Right lobe of liver (tissue), 6 donors: ENCODE results near the gene SRPK3. TPM values are rescaled to one million over a fixed set of nuclear protein-coding genes. Genes with fewer than 3 reads are reported as not detected.

Source experiments
- ATAC-seq, 4 donors: fragments of 200-7000 bp; cut with Tn5 transposase; one replicate each; pipeline ENCODE4 v1.9.1; 2020; ENCODE audit warnings: mild to moderate bottlenecking in 4 of 4, moderate library complexity in 4 of 4
- DNase-seq, 3 donors: peaks; one replicate each; pipeline ENCODE4 v3.0.0-alpha.2; 2020
- H3K27ac ChIP-seq, 3 donors: fragments of 200-600 bp; one replicate each; pipeline ENCODE4 v1.8.0; 2022
- H3K27me3 ChIP-seq, 2 donors: fragments of 200-600 bp; one replicate each; pipeline ENCODE4 v1.8.0; 2022
- H3K36me3 ChIP-seq, 4 donors: fragments of 200-600 bp; sonication (generic) in 1 of 4; one replicate each; pipeline versions ENCODE4 v1.5.1 to v1.8.0; 2017 to 2022; ENCODE audit warnings: control low read depth in 1 of 4
- H3K4me1 ChIP-seq, 4 donors: fragments of 200-600 bp; sonication (generic) in 1 of 4; one replicate each; pipeline versions ENCODE4 v1.5.1 to v1.8.0; 2017 to 2022; ENCODE audit warnings: control low read depth in 1 of 4
- H3K4me3 ChIP-seq, 3 donors: fragments of 200-600 bp; one replicate each; pipeline ENCODE4 v1.8.0; 2022
- H3K9me3 ChIP-seq, 4 donors: fragments of 200-600 bp; sonication (generic) in 1 of 4; one replicate each; pipeline versions ENCODE4 v1.5.1 to v1.8.0; 2017 to 2022; ENCODE audit warnings: control low read depth in 1 of 4
- POLR2A ChIP-seq: fragments of 450-650 bp; IDR thresholded peaks from one replicate; pipeline ENCODE4 v1.6.1; 2017; ENCODE audit warnings: antibody characterized with exemption, mild to moderate bottlenecking
- WGBS: methylation state at CpG from one replicate; pipeline ENCODE4 v1.1.6; 2018; ENCODE audit warnings: low coverage, low lambda C conversion rate; ENCODE audit not compliant: insufficient coverage; ENCODE audit errors: missing lambda C conversion rate; 5-methylcytosine and 5-hydroxymethylcytosine counted together
- intact Hi-C, 2 donors: fragments of 100-400 bp; cut with DNase I; formaldehyde crosslinking; loops; one replicate each; pipeline versions ENCODE4 v1.11.2 to v1.14.1; 2022
- total RNA-seq, 6 experiments: library from RNA; depleted of rRNA in 2 of 6; stranded (reverse); fragments of >200 nt in 2 of 6; fragmentation: NEBNext Ultra II Directional in 3 of 6; extraction: Animal tissue kit (Norgen Biotek cat#: 25700) in 3 of 6; gene quantifications; one replicate each; pipeline versions ENCODE4 v1.1.0 to v1.2.4, GENCODE V29; 2016 to 2023
- TF ChIP-seq, protein P1 (sequence below), 4 donors: fragments of 200-600 bp in 3 of 4; fragments of 450-650 bp in 1 of 4; IDR thresholded peaks; one replicate each; pipeline versions ENCODE4 v1.5.1 to v1.8.0; 2016 to 2022; ENCODE audit warnings: antibody characterized with exemption in 4 of 4, mild to moderate bottlenecking in 2 of 4
- donor health status: DM: no; HTN: yes; CAD: no.
- donor health status: DM: no; HTN: no; CAD: no.
- donor health status: DM: no; HTN: no; CAD: no.
- donor health status: DM: no; HTN: yes; CAD: no.
- donor health status: DM: no; HTN: yes; CAD: no.

SRPK3 gene
- total RNA-seq, 6 experiments from 2014 or later, result not detected

DNA sequence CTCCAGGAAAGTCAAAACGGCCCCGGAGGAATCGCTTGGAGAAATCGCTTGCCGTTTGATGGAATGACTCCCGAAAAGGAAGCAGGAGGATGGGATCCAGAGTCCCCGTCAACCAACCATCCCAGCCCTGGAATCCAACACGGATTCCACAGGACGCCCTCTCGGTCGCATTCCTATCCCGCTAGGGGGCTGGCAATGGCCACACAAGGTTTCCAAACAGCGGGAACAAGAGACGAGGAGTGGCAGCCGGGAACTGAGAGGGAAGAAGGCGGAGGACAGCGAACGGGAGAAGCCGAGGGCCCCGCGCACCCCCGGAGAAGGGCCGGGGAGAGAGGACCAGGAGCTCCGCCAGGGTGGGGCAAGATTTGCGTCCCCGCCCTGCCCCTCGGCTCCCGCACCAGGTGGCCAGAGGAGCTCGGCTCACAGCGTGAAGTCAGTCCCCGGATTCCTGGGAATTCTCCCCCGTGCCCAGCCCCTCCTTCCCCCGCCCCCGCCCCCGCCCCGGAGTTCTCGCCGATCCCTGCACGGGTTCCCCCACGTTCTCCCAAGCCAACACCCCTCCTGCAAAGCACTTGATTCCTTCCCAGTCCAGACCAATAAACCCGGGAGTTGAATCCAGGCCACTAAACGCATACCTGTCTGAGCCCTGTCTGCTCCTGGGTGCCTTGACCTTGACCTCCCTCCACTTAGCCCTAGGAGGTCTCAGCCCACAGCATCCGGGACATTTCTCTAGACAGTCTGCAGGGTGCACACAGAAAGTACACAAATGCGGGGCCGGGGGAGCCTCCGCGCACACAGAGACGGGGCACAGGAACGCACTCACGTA is 48.1 kb downstream of the SRPK3 start:
- Histone ChIP-seq H3K27ac (no peak overlapping the region), H3K4me3 (peak overlapping the region in 1 of 3 donors; percentile 31), H3K4me1 (no peaks in the 10 kb centered on the region), H3K9me3 (no peaks in the 10 kb centered on the region), H3K27me3 (peaks cover 0 to 27% of the 10 kb centered on the region in 2 donors), H3K36me3 (no peaks in the 10 kb centered on the region)
- 15% methylated on average over 19 of the region's 50 CpGs for WGBS
- intact Hi-C loops, result no loop called here
- TF ChIP-seq, protein P1, sequence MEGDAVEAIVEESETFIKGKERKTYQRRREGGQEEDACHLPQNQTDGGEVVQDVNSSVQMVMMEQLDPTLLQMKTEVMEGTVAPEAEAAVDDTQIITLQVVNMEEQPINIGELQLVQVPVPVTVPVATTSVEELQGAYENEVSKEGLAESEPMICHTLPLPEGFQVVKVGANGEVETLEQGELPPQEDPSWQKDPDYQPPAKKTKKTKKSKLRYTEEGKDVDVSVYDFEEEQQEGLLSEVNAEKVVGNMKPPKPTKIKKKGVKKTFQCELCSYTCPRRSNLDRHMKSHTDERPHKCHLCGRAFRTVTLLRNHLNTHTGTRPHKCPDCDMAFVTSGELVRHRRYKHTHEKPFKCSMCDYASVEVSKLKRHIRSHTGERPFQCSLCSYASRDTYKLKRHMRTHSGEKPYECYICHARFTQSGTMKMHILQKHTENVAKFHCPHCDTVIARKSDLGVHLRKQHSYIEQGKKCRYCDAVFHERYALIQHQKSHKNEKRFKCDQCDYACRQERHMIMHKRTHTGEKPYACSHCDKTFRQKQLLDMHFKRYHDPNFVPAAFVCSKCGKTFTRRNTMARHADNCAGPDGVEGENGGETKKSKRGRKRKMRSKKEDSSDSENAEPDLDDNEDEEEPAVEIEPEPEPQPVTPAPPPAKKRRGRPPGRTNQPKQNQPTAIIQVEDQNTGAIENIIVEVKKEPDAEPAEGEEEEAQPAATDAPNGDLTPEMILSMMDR (IDR thresholded peaks at IDR 0.05), result no peak
- DNase-seq (no peak), ATAC-seq (no peak)

DNA sequence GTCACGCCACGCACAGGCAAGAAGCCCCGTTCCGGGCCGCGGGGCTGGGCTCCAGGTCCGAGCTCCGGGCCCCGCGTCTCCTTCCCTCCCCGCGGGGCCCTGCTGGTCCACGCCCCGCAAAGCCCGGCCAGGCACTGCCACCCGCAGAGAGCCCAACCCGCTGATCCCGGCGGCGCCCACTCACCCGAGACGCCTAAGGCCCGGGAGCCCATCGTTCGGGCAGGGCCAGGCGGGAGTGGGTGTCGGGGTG is 48.6 kb downstream of the SRPK3 start:
- H3K27me3 ChIP-seq, result peaks cover 0 to 27% of the 10 kb centered on the region in 2 donors
- DNase-seq (no peak), ATAC-seq (no peak)
- H3K9me3 ChIP-seq, result no peaks in the 10 kb centered on the region
- peak overlapping the region in 1 of 3 donors; percentile 31 for H3K4me3 ChIP-seq
- H3K36me3 ChIP-seq, result no peaks in the 10 kb centered on the region
- intact Hi-C loops, result no loop called here
- no peak for TF ChIP-seq POLR2A
- TF ChIP-seq, protein P1 (IDR thresholded peaks at IDR 0.05), result no peak
- no peak overlapping the region for H3K27ac ChIP-seq
- WGBS, result 40% methylated on average over 2 of the region's 27 CpGs
- no peaks in the 10 kb centered on the region for H3K4me1 ChIP-seq

DNA sequence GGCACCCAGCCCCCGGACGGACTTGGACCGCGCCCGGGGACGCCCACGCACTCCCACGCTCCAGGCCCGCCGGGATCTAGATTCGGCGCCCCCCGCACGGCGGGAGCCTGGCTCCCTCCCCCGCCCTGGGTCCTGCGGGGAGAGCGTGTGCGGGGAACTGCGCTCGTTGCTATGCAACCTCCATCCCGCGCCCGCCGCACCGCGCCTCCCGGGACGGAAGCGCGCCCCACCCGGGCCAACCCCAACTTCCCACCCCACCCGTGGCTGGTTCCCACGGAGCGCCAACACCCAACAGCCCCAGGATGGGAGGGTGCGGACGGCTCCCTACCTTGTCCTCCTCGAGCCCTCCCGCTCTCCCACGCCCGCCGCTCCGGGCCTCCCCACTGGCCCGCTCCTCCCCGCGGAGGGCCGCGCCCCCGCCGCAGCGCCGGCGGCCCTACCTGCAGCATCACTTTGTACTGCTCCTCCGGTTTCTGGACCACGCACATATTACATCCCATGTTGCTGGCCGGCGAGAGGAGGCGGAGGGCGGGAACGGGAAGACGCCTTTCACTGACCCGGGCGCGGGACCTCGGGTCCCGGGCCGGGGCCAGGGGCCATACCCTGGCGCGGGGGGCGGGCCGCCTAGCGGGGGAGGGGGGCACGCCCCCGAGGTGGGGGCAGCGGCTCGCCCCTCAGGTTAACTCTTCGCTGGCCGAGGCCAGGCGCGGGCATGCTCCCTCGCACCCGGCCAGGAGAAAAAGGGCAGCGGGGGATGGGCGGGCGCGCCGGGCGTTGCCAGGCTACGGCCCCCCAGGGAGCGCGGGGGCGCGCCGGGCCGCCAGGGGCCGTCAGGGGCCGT is 49.2 kb downstream of the SRPK3 start, which contains the start of gene PDZD4:
PDZD4 (minus strand) TSS at position 746 of the 841 bp plus-strand sequence; CDS start at position 500, 246 bp downstream.
- H3K27me3 ChIP-seq, result peaks cover 0 to 27% of the 10 kb centered on the region in 2 donors
- no peaks in the 10 kb centered on the region for H3K9me3 ChIP-seq
- H3K27ac ChIP-seq, result no peak within 1 kb of the TSS
- no peak for TF ChIP-seq POLR2A
- TF ChIP-seq, protein P1 (IDR thresholded peaks at IDR 0.05), result no peak
- ATAC-seq, result no peak
- no peaks in the 10 kb centered on the region for H3K36me3 ChIP-seq
- 17% methylated on average over 7 of the region's 97 CpGs for WGBS
- H3K4me1 ChIP-seq, result no peaks in the 10 kb centered on the region
- intact Hi-C loops, result no loop called here
- no peak for DNase-seq
- H3K4me3 ChIP-seq, result peak within 1 kb of the TSS; percentile 7 to 31 (median 21)

DNA sequence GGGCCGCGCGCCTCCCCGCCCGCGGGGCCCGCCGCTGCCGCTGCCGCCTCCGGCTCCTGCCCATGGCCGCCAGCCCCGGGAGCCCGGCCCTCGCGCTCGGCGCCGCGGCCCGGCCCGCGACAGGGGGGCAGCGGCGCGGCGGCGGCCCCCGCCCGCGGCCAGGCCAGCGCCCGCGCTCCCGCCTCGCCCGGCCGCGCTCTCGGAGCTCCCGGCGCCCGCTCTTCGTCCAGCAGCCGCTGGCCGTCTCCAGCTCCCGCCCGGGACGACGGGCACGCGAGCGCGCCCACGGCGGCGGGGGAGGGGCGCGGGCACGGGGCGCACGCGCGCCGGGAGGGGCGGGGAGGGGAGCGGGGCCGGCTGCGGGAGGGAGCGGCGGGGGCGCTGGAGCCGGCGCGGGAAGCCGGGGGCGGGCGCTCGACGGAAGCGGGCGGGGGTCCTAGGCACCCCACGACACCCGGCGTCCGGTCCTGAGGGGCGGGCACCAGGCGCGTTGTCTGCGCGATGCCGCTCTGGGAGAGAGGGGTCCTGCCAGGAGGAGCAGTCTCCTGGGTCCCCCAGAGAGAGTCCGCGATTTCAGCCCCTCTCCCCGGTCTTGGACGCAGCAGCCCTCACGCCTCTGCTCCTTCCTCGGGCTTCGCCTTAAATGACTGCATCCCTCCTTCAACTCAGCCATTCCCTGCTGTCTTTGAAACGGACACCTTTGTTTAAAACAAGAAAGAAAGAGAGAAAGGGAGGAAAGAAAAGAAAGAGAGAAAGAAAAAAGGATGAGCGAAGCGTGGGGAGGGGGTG is 50.0 kb downstream of the SRPK3 start:
- Histone ChIP-seq H3K4me3 (no peak overlapping the region), H3K4me1 (no peaks in the 10 kb centered on the region), H3K36me3 (no peaks in the 10 kb centered on the region), H3K27ac (no peak overlapping the region), H3K9me3 (no peaks in the 10 kb centered on the region), H3K27me3 (peaks cover 0 to 23% of the 10 kb centered on the region in 2 donors)
- 23% methylated on average over 3 of the region's 102 CpGs for WGBS
- ATAC-seq, result no peak
- TF ChIP-seq POLR2A, result no peak
- TF ChIP-seq, protein P1 (IDR thresholded peaks at IDR 0.05), result no peak
- intact Hi-C loops, result no loop called here
- no peak for DNase-seq
